HG03135 (cell line): ENCODE data around the gene CATSPER4.

Source experiments
- ATAC-seq: cut with Tn5 transposase; IDR thresholded peaks from one replicate; pipeline ENCODE4 v1.9.1; 2021; ENCODE audit warnings: mild to moderate bottlenecking, moderate library complexity; ENCODE audit not compliant: unreplicated experiment

CATSPER4 gene

DNA sequence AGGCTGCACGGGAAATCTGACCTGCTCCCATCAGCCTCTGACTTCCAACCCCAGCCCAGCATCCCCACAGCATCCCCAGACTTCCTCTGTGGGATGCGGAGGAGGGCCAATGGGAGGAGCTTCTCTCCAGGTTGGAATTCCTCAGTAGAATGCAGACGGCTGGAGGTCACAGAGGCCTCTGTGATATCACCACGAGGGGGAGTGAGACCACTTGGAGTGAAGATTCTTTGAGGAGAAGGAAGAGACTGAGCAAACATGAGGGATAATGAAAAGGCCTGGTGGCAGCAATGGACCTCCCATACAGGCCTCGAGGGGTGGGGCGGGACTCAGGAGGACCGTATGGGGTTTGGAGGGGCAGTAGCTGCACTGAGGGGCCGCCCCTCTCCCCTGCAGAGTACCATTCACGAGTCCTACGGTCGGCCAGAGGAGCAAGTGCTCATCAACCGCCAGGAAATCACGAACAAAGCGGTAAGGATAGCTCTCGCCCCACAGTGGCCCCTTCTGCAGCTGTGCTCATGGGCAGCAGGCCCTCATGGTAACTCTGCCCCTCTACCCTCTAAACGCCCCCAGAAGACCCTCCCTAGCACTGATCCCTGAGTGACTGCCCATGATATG, at the start of gene CATSPER4:
CATSPER4 (plus strand) TSS at position 230 of the 615 bp plus-strand sequence; CDS start at position 256, 26 bp downstream.
- no peak for ATAC-seq

DNA sequence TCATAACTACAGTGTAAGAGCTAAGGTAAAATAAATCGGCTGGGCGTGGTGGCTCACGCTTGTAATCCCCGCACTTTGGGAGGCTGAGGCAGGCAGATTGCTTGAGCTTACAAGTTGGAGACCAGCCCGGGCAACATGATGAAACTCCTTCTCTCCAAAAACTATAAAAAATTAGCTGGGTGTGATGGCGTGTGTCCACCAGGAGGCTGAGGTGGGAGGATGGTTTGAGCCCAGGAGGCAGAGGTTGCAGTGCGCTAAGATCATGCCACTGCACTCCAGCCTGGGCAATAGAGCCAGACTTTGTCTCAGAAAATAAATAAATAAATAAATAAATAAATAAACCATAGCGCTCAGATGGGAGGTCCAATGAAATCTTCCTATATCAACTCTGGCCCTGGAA, 48.2 kb upstream of the CATSPER4 start:
- ATAC-seq: no peak

DNA sequence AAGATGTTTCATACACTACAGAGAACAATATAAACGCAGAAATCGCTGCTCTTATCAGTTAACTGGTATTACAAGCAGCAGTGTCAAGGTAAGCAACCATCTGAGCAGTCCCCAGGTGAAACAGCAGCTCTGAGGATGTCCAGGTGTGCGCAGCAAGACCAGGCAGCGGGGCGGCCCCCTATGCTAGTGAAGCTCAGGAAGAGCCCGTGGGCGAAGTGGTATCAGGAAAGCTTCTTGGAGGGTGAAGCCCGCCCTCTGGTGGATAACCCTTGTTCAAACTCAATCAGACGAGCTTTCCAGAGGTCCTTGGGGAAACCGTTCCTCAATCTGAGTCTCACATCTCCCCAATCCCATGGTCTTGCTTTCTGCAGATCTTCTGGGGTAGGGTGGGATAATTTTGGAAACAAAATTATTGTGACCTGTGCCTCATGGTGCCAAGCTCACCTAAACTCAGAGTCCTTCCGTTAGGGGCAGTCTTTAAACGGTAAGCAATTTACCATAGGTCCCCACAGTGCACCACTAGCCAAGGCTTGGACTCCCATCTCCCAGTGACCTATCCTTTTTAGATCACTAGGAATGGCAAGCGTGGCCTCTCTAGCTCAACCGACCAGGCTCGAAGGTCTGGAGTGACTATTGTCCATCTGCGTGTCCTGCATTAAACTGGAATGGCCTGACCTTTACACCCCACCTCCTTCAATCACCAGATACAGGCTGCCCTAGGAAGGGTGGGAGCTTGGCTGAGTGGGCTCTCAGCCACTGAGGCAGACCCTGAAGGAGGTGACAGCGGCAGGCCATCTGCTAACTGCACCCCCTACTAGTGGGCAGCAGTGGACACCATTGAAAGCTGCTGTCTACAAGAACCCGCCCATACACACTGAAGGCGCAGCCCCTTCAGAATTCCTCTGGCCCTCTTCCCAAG, 45.1 kb upstream of the CATSPER4 start:
- ATAC-seq: no peak

DNA sequence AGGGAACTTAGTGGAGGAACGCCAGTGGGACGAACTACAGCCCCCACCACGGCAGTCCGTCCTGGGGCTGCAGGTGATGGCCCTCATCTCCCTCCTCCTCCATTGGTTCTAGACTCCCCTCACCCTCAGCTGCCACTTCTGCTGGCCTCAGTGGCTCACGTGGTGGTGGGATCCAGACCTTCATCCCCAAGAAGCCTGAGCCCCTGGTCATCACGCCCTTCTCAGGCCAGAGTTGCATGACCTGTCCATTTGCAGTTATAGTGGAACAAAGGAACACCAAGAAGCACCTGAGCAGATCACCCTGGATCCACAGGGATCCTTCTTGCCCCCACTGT, 44.5 kb upstream of the CATSPER4 start:
- ATAC-seq: no peak

DNA sequence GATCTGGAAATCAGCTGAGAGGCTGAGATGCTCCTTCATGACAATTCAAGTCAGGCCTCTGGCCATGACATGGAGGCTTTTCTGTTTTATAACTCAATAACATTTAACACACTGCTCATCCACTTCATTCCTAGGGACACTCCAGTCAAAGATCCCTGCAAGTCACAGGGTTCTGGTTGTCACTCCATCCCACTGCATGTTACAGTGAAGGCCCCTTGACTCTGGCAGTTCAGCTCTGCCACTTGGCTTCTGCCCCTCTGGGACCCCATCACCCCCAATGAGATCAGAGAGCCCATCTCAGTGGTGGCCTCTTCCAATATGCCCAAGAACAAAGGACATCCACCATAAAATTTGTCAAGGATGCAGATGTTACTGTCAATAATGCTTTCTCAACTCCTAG, 41.5 kb upstream of the CATSPER4 start:
- ATAC-seq: no peak

DNA sequence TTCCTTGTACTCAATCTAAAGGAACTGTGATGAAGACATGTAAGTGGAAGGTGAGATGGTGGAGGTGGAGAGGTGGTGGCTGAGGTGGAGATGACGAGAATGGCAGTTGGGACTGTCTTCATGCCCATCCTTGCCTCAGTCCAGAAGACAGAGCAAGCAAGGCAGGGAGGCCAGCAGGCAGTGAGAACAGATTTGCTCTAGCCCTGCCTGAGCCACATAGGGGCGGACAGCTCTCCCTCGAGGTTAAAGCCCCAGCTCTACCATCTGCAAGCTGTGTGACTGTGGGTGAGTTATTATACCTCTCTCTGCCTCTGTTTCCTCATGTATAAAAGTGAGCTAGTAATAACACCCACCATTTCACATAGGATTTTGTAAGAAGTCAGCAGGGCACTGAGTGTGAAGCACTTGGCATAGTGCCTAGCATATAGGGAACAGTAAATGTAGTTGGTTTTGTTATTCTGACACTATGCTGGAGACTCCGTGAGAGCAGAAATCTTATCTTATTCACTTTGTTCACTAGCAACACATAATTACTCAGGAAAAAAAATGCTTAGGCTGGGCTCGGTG, 36.4 kb upstream of the CATSPER4 start:
- no peak for ATAC-seq

DNA sequence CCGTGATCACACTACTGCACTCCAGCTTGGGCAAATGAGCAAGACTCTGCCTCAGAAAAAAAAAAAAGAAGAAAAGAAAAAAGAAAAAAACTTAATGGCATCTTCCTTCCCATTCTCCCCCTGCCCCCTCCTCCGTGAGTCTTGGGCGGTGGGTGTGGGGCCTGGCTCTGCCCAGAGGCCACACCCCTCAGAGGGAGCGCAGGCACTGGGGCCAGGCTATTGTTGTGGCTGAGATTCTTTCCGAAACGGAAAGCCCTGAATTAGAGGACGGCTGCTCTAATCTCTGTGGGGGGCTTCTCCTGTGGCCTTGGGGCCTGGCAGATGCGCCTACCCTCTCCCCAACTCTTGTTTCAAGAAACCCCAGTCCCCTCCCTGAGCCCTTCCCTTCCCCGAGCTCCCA, 35.7 kb upstream of the CATSPER4 start:
- ATAC-seq: no peak

DNA sequence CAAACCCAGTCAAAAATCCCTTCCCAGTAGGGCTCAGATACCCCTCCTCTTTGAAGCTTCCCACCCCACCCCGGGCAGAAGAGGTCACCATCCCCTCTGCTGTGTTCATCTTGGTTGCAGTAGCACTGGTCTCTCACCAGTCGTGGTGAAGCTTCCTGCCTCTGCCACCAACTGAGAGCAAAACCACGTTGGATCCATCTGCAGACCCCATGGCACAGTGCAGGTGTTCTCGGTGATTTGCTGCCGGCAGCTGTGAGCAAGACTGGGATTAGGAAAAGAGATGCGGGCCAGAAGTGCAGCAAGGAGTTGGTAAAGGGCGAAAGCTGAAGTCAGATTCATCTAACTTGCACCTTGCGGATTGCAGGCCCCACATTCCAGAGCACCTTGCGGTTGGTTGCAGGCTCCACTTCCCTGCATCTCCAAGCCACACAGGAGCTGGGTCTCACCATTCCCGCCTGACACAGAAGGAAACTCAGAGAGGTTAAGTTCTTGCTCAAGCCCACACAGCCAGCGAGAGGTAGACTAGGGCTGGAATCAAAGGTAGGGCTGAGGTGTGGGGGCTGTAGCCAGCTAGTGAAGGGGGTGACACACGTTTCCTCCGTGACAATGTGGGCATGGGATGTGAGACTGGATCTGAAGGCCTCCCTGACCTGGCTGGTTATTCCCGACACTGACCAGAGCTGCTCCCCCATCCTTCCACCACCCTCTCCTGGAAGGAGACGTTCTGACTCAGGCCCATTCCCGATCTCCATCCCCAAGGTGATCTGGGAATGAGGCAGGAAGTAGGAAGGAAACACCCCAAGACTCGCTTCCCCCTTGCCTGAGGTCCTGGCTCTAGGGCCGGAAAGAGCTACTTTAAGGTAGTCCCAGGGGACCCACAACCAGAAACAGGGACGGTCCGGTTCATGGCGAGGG, 34.8 kb upstream of the CATSPER4 start:
- no peak for ATAC-seq

DNA sequence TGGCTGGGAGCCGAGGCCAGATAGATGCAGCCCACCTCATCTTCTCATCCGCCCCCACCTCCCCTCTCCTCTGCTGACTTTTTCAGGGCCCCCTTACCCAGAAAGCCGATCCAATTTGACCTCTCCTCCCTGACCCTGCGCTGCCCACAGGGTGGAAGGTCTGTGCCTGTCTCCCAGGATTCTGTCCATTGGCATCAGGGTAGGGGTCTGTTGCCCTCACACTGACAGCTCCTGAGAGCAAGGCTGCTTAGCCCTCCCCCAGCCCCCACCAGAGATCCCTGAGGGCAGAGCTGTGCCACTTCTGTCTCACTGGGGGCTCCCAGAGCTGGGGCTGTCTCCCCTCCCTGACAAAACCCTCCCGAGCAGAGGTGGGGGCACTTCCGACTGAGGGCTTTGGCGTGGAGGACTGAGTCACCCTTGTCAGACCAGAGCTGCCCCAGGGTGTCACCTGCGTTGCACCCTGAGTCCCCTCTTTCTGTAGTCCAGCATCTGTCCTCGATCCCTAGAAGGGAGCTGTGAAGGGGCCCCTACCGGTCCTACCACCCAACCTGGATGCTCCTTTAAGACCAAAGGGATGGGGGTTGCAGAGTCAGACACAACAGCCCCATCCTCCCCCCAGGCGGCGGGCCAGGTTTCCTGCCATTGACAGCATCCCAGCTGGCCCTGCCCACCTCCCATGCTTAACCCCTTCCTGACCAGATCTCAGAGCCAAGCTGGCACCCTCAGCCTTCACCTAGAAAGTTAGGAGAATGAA, 33.9 kb upstream of the CATSPER4 start:
- no peak for ATAC-seq

DNA sequence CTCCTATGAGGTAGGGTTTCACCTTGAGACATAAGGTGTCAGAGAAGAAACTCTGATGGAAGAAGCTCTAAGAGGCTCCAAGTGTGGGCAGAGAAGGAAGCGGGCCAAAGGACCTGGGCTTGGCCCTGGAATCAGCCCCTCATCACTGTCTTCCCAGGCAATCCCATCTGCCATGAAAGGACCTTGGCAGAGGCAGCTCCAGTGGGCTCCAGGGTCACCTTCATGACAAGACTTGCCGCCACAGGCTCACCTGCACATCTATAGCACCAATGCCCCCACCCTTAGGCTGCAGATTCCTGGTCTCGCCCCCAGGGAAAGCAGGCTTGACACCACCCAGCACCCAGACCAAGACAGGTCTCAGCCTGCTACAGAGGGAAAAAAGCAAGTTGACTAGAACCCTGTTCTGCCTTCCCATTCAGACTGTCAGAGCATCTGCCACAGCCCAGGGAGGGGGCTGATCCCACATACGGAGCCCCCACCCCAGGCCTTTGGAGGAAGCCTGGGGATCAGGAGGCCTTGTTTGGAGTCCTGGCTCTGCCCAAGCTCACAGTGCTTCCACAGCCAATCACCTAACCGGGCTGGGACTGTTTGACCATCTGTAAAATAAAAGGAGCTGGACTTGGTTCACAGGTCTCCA, 32.0 kb upstream of the CATSPER4 start:
- ATAC-seq: no peak

DNA sequence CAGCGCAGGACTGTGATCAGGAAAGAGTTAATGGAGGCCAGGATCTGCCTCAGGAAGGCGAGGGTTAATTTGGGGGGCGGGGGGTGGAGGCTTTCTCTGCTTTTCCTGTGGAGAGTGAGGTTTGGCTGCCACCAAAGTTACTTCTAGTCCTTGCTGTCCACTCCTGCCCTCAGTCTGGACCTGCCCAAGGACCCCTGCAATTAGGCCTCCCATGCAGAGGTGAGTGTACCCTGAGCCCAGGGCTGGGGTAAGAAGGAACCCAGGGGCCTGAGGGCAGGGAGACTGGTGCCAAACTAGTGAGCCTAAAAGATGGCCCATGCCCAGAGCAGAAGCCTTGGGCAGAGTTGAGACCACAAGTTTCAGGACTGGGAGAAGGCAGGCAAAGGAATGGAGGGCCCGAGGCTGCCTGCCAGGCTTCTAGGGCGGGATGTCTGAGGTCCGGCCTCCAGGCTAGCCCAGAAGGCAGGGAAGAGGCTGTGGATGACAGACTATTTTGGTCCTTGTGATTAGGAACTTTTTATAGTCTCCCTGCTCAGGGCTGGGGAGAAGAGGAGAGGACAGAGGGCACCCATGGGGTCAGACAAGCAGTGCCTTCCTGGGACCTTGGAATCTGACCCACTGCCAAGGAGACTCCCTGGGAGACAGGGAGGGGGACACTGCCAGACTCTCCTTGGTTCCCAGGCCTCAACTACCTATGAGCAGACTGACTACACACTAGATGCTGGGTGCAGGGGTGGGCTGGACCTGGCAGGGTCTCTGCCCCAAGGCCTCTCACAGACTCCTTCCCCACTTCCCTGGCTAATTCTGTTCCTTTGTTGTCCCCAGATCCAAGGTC, 31.3 kb upstream of the CATSPER4 start, which contains the start of gene FAM110D:
FAM110D (plus strand) TSS at position 172 of the 835 bp plus-strand sequence. CDS start 2,213 bp downstream, outside the sequence.
- ATAC-seq: no peak

DNA sequence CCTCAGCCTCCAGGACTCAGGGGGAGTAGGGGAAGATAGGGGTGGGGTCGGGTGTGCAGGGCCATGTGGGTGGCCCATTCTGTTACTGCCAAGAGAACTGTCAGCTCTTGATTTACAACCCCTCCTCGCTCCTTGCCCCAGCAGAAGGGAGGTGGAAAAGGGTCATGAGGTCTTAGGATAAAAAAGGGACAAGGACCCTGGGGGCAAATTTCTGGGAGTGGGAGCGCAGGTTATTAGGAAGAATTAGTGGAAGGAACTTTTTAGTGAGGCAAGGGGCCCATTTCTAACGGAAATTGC, 30.7 kb upstream of the CATSPER4 start:
- no peak for ATAC-seq

DNA sequence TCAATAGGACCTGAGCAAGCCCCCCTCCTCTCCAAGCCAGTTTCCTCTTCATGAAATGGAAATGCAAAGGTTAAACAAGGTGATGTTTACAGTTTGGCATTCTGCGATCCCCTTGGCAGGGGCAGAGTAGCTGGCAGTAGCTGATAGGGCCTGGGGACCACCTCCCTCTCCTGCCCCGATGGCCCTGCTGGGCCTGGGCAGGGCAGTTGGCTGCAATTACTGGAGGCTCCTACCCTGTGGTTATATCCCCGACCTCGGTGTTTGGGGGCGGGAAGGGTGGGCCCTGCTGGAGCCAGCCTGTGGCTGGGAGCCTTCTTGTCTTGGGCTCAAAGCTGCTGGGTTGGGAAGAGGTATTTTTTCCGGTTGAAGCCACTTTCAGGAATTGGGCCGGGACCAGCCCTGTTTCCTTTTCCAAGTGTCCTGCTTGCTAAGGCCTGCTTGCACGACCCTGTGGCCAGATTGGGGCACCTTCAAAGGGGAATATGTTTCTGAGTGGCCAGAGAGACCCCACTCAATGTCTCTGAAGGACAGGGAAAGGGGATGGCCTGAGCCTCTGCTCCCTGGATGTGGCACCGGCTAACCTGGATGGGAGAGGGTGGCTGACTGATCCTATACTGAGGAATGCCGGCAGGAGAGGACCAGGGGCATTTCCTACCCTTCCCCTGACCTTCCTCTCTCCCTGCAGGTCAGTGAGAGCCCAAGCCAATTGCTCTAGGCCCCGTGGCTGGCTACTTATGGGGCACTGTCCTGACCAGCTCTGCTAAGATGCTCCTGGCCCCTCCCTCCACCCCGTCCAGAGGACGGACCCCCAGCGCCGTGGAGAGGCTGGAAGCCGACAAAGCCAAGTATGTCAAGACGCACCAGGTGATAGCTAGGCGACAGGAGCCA, 29.6 kb upstream of the CATSPER4 start:
- no peak for ATAC-seq

DNA sequence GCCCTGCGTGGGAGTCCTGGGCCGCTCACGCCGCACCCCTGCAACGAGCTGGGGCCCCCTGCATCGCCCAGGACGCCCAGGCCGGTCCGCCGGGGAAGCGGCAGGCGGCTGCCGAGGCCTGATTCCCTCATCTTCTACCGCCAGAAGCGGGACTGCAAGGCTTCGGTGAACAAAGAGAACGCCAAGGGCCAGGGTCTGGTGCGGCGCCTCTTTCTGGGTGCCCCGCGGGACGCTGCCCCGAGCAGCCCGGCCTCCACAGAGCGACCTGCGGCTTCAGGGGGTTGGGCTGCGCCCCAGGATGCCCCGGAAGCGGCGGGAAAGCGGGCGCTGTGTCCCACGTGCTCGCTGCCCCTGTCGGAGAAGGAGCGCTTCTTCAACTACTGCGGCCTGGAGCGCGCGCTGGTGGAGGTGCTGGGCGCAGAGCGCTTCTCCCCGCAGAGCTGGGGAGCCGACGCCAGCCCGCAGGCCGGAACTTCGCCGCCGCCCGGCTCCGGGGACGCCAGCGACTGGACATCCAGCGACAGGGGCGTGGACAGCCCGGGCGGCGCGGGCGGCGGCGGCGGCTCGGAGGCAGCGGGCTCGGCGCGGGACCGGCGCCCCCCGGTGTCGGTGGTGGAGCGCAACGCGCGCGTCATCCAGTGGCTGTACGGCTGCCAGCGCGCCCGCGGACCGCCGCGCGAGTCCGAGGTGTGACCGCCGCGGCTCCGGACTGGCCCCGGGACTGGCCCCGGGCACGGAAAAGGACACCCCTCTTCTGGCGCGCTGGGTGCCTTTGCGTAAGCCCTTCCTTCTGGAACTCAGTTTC, 28.8 kb upstream of the CATSPER4 start:
- no peak for ATAC-seq

DNA sequence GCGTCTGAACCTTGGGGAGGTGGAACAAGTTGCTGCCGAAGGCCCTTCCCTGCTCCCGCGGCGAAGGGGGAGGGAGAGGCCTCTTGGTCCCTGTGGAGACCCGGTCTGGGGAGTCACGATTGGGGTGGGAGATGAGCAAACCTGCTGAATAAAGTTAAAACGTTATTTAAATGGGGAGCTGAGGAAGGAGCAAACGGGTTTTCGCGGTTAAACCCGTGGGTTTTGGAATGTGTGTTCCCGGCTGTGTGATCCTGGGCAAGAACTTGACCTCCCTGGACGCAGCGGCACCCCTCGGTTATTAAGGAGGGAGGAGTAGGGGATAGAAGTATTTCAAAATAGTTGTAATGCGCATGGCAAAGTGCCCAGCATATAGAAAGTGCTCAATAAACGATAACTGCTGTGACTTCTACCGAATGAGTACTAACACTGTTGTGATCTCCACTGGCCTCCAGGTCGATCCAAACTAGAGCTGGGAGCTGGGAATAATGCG, 28.1 kb upstream of the CATSPER4 start:
- ATAC-seq: no peak

DNA sequence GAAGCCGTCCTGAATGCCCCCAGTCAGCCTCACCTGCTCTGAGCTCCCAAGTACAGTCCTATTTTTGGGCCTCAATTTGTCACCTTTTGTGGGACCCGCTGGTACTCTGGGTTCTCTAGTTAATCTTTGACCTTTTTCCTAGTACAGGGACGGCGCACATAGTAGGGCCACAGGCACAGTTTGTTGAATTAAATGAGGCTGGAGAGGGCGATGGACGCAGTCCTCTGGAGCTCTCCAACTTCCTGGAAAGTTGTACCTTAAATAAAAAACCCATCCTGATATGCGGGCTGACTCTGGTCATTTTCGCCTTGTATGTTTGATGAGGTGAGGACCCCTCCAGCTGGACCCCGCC, 26.7 kb upstream of the CATSPER4 start:
- no peak for ATAC-seq
